Stimulated activated CD8-positive, alpha-beta memory T cell treated with anti-CD3 and anti-CD28 coated beads, Interleukin-7, amount 100 ng/mL, for 48 hours (primary cell): Measurements from ENCODE around the gene GP1BA.

ENCODE experiments used
- DNase-seq, 2 donors: peaks; one replicate each; pipeline ENCODE4 v3.0.0-alpha.2; 2020; ENCODE audit warnings: low read depth in 1 of 2; ENCODE audit errors: extremely low read depth in 1 of 2

GP1BA gene

DNA sequence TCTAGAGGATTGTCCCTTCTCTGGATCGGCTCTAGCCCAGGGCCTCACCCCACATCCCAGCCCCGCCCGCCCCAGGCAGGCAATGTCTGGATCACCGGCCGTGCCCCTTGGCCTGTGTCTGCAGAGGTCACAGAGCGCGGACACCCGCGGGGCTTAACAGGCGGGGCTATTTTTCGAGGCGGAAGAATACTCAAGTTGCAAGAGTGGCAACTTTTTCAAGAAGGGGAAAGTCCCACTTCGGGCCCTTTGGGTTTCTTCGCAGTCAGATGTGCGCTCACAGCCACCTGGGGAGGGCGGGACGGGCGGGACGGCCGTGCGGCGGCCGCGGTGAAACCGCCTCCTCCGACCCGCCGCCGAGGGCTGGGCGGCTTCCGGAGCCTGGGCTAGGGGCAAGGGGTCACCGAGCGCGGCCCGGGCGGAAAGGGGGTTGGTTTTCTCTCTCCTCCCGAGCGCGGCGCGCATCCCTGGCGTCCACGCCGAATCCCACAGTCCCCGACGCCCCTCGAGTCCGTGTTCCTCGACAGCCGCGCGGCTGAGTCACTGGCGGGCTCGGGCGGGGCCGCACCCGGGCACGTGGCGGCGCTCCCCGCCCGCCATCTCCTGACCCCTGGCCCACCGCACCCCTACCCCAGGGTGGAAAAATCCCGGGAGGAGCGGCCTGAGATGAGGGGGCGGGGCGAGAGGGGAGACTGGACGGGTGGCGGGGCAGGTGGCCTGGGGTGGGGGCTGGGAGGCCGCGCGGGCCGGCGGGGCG, 17.4 kb downstream of the GP1BA start:
- peak in 1 of 2 donors; percentile 60 for DNase-seq

- DNase-seq: no peak
Observed at GRCh38 chr17:4950075-4950745, 18.1 kb downstream of the GP1BA start.

- DNase-seq: no peak
Observed at GRCh38 chr17:4950746-4951204, 18.7 kb downstream of the GP1BA start, which contains the start of gene ENO3. Gene ENO3, plus strand, starts transcription at chr17:4951119. Its CDS starts 711 bp downstream, at chr17:4951830.

DNA sequence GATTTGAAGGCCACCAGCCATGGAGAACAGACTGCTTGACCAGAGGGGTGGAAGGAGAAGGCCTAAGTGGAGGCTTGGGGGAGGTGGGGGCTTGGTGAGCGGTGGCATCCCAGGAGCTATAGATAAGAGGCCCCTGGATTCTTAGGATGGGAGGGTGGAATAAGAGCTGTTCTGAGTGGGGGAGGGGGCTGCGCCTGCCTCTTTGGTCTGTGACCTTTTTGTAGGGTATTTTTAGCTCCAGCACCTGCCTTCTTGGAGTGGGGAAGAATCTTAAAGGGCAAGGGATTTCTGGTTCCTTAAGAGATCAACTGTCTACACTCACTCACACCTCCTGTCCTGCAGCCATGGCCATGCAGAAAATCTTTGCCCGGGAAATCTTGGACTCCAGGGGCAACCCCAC, 19.4 kb downstream of the GP1BA start:
- DNase-seq: no peak

- DNase-seq: no peak
Observed at GRCh38 chr17:4953451-4953961, 21.4 kb downstream of the GP1BA start.

GRCh38 chr17:4955091-4955490, 23.0 kb downstream of the GP1BA start:
- no peak for DNase-seq

- no peak for DNase-seq
Observed at GRCh38 chr17:4956493-4957061, 24.5 kb downstream of the GP1BA start.

DNA sequence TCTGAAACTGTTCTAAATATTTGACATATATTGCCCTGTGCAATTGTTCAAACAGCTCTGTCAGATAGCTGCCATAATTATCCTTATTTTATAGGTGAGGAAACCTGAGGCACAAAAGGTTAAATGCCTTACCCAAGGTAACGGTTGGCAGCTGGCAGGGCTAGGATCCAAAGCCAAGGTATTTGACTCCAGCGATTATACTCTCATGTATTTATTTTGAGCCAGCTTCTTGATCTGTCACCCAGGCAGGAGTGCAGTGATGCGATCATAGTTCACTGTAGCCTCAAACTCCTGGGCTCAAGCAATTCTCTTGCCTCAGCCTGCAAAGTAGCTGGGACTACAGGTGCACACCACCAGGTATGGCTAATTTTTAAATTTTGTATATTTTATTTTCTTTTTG, 26.0 kb downstream of the GP1BA start:
- no peak for DNase-seq

- DNase-seq: no peak
Observed at GRCh38 chr17:4959261-4959965, 27.3 kb downstream of the GP1BA start.

DNA sequence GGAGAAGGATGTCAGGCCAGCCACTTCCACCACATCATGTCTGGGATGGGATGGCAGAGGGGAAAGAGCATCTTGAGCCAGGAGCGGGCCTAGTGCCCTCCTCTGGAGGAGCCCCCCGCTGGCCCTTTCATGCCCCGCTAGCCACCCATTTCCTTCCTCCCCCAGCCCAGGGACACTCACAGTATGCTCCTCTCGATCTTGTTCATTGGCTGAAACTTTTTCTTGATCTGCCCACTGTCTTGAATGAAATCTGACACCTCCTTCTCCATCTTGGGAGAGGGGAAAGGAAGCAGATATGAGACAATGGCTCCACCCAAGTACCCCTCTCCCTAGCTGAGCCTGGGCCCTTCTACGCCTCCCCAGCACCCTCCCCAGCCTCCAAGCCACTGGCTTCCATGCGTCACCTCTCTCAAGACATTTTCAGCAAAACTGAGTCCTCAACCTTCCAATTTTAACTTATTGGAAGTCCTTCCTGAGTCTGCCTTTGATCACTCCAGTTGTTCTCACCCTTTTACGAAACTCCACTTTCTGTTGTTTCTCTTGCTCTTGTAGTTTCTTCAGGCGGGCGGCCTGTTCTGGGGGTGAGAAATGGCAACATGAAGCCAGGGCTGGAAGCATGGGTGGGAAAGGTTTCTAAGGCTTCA, 28.3 kb downstream of the GP1BA start:
- DNase-seq: no peak

DNA sequence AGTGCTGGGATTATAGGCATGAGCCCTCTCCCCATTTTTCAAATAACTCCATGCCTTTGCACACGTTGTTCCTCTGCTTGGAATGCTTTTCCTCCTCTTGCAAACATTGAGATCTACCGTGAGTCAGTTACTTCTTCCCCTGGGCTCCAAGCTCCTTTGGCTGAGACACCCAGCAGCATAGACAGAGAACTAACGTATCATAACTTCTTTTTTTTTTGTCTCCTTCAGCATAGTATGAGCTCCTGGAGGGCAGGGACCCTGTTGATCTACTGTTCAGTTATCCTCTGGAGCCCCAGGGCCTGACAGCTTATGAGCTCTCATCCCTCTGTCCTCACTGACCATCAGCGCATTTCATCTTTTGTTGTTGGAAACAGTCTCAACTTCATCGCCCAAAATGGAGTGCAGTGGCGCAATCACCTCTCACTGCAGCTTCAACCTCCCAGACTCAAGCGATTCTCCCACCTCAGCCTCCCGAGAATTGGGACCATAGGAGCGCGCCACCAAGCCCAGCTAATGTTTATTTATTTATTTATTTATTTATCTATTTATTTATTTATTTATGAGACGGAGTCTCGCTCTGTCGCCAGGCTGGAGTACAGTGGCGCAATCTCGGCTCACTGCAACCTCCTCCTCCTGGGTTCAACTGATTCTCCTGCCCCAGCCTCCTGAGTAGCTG, 33.4 kb downstream of the GP1BA start:
- DNase-seq: no peak

GRCh38 chr17:4966844-4967538, 34.9 kb downstream of the GP1BA start:
- DNase-seq: peak; percentile 80 to 92

GRCh38 chr17:4967539-4968485, 35.7 kb downstream of the GP1BA start, which contains the start of gene SPAG7:
Gene SPAG7, minus strand, starts transcription at chr17:4967817. Its CDS starts 13 bp downstream, at chr17:4967804.
- peak; percentile 83 to 87 for DNase-seq

- DNase-seq: peak; percentile 16 to 29
Observed at GRCh38 chr17:4968486-4969046, 36.5 kb downstream of the GP1BA start.

DNA sequence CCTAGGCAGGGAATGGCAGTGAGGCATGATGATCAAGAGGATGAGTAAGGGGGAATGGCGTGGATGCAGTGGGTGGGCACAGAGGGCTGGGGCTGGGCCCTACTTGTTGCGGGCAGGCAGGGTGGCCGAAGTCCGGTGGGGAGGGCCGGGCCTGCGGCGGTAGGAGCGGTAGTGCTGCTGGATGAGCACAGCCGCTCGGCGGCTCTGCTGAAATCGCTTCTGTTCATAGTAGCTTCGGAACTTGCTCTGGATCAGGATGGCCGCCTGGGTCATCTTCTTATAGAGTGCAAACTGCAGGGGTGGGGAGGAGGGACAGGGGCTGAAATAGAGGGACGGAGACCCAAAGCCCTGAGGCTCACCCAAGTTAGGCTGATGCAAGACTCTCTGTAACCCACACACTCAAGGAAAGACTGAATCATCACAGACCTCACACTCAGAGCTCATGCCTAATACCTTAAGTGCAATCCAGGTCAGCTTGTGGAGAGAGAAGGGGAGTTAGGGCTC, 37.0 kb downstream of the GP1BA start:
- DNase-seq: peak; percentile 37 to 52

DNA sequence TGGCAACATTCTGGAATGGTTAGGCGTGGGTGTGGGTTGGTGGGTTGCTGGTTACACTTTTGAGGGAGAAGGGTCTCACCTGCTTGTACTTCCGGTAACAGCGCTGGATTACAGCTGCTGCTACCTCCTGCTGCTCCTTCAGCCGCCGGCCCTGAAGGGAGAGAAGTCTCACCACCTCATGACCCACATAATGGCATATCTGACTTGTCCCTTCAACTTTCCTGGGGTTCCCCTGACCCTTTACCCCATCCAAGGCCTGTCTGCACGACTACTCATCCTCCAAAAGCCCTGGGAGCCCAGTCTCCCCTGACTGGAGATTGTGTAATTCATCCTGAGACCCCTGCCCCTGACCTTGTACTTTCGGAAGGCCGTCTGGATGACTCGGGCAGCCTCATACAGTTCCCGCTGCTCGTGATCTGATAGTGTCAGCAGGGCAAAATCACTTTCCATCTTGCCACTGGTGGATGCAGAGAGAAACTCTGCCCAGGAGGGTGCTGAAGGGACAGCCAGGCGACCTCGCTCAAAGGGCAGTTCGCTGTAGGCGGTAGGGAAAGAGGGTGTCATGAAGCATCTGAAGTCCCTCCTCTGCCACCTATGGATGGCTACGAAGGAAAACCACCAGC, 37.6 kb downstream of the GP1BA start:
- peak in 1 of 2 donors; percentile 43 for DNase-seq

- no peak for DNase-seq
Observed at GRCh38 chr17:4970273-4970672, 38.2 kb downstream of the GP1BA start.
